IPS DF 6.9 (cell line): ENCODE results near the gene BCAR3.

Experiments used
- DNase-seq: peaks from one replicate; pipeline ENCODE4 v3.0.0-alpha.2; 2013; ENCODE audit warnings: low read depth, low spot score
- H3K27ac ChIP-seq: one replicate; pipeline ENCODE4 v1.5.1; 2013; ENCODE audit warnings: low read length, control low read depth
- H3K27me3 ChIP-seq: 2 replicates; pipeline ENCODE4 v1.6.1; 2013; ENCODE audit warnings: mild to moderate bottlenecking, low read length; ENCODE audit not compliant: control insufficient read depth, insufficient read depth
- H3K36me3 ChIP-seq: 2 replicates; pipeline ENCODE4 v1.6.1; 2013; ENCODE audit warnings: low read length; ENCODE audit not compliant: control insufficient read depth, insufficient read depth
- H3K4me1 ChIP-seq: 2 replicates; pipeline ENCODE4 v1.6.1; 2013; ENCODE audit warnings: low read length; ENCODE audit not compliant: control insufficient read depth, insufficient read depth
- H3K4me3 ChIP-seq: 2 replicates; pipeline ENCODE4 v1.5.1; 2013; ENCODE audit warnings: mild to moderate bottlenecking, low read length
- H3K9me3 ChIP-seq: 2 replicates; pipeline ENCODE4 v1.6.1; 2013; ENCODE audit warnings: low read length, inconsistent platforms; ENCODE audit not compliant: control insufficient read depth, insufficient read depth
- WGBS: extraction: QIAGEN DNeasy Blood & Tissue Kit; methylation state at CpG from one replicate; pipeline ENCODE4 v1.1.7; 2013; ENCODE audit warnings: mixed read lengths, missing lambda C conversion rate; ENCODE audit not compliant: insufficient read length, insufficient coverage; 5-methylcytosine and 5-hydroxymethylcytosine counted together

Gene BCAR3

GRCh38 chr1:93577536-93578432 lies 103.9 kb downstream of the BCAR3 start:
- no CpG with 5 or more reads among the region's 18 CpGs for WGBS
- H3K9me3 ChIP-seq, result no peaks in the 10 kb centered on the region
- no peak overlapping the region for H3K4me3 ChIP-seq
- no peaks in the 10 kb centered on the region for H3K27me3 ChIP-seq
- no peaks in the 10 kb centered on the region for H3K4me1 ChIP-seq
- no peak for DNase-seq
- 0 out of 2 replicates have a peak, but pooled peaks cover 3% of the 10 kb centered on the region for H3K36me3 ChIP-seq
- H3K27ac ChIP-seq, result no peak overlapping the region

GRCh38 chr1:93576746-93577145 lies 104.9 kb downstream of the BCAR3 start:
- WGBS, result no CpG with 5 or more reads among the region's 2 CpGs
- H3K4me1 ChIP-seq, result no peaks in the 10 kb centered on the region
- no peak for DNase-seq
- no peak overlapping the region for H3K27ac ChIP-seq
- H3K27me3 ChIP-seq, result no peaks in the 10 kb centered on the region
- H3K4me3 ChIP-seq, result no peak overlapping the region
- H3K9me3 ChIP-seq, result no peaks in the 10 kb centered on the region
- H3K36me3 ChIP-seq, result no peaks in the 10 kb centered on the region

- H3K4me1 ChIP-seq, result no peaks in the 10 kb centered on the region
- H3K27me3 ChIP-seq, result no peaks in the 10 kb centered on the region
- no CpG with 5 or more reads among the region's 9 CpGs for WGBS
- no peaks in the 10 kb centered on the region for H3K9me3 ChIP-seq
- H3K4me3 ChIP-seq, result no peak overlapping the region
- no peak overlapping the region for H3K27ac ChIP-seq
- DNase-seq, result no peak
- H3K36me3 ChIP-seq, result no peaks in the 10 kb centered on the region
These were observed 105.3 kb downstream of the BCAR3 start for GRCh38 chr1:93576346-93576745.

GRCh38 chr1:93575621-93576284 lies 105.9 kb downstream of the BCAR3 start:
- WGBS, result no CpG with 5 or more reads among the region's 10 CpGs
- H3K27ac ChIP-seq, result no peak overlapping the region
- H3K9me3 ChIP-seq, result no peaks in the 10 kb centered on the region
- DNase-seq, result no peak
- no peaks in the 10 kb centered on the region for H3K36me3 ChIP-seq
- no peaks in the 10 kb centered on the region for H3K4me1 ChIP-seq
- H3K4me3 ChIP-seq, result no peak overlapping the region
- H3K27me3 ChIP-seq, result no peaks in the 10 kb centered on the region

- H3K4me1 ChIP-seq, result no peaks in the 10 kb centered on the region
- H3K9me3 ChIP-seq, result no peaks in the 10 kb centered on the region
- no peak overlapping the region for H3K4me3 ChIP-seq
- H3K27me3 ChIP-seq, result no peaks in the 10 kb centered on the region
- H3K27ac ChIP-seq, result no peak overlapping the region
- no CpG with 5 or more reads among the region's 6 CpGs for WGBS
- H3K36me3 ChIP-seq, result no peaks in the 10 kb centered on the region
- DNase-seq, result no peak
These were observed 106.6 kb downstream of the BCAR3 start for GRCh38 chr1:93574991-93575390.

GRCh38 chr1:93574511-93574910 lies 107.1 kb downstream of the BCAR3 start:
- no CpG with 5 or more reads among the region's 7 CpGs for WGBS
- Histone ChIP-seq H3K27ac (no peak overlapping the region), H3K9me3 (no peaks in the 10 kb centered on the region), H3K27me3 (no peaks in the 10 kb centered on the region), H3K36me3 (no peaks in the 10 kb centered on the region), H3K4me3 (no peak overlapping the region), H3K4me1 (no peaks in the 10 kb centered on the region)
- DNase-seq, result no peak

- no CpG with 5 or more reads among the region's 1 CpG for WGBS
- no peaks in the 10 kb centered on the region for H3K36me3 ChIP-seq
- H3K9me3 ChIP-seq, result no peaks in the 10 kb centered on the region
- no peak for DNase-seq
- H3K4me1 ChIP-seq, result no peaks in the 10 kb centered on the region
- no peak overlapping the region for H3K27ac ChIP-seq
- no peaks in the 10 kb centered on the region for H3K27me3 ChIP-seq
- no peak overlapping the region for H3K4me3 ChIP-seq
These were observed 107.6 kb downstream of the BCAR3 start for GRCh38 chr1:93573940-93574469.

GRCh38 chr1:93571623-93572310 lies 109.9 kb downstream of the BCAR3 start:
- no peaks in the 10 kb centered on the region for H3K36me3 ChIP-seq
- DNase-seq, result no peak

GRCh38 chr1:93569489-93569888 lies 112.1 kb downstream of the BCAR3 start:
- Histone ChIP-seq H3K27me3 (no peaks in the 10 kb centered on the region), H3K4me1 (no peaks in the 10 kb centered on the region), H3K9me3 (no peaks in the 10 kb centered on the region), H3K36me3 (no peaks in the 10 kb centered on the region), H3K27ac (no peak overlapping the region), H3K4me3 (no peak overlapping the region)
- no CpG with 5 or more reads among the region's 2 CpGs for WGBS
- DNase-seq, result no peak

More at GRCh38 chr1:93571623-93572310, 109.9 kb downstream of the BCAR3 start:
- H3K27ac ChIP-seq, result no peak overlapping the region
- no CpG with 5 or more reads among the region's 12 CpGs for WGBS
- no peaks in the 10 kb centered on the region for H3K27me3 ChIP-seq
- no peaks in the 10 kb centered on the region for H3K4me1 ChIP-seq
- no peaks in the 10 kb centered on the region for H3K9me3 ChIP-seq
- H3K4me3 ChIP-seq, result no peak overlapping the region

- no peak overlapping the region for H3K4me3 ChIP-seq
- DNase-seq, result no peak
- no peaks in the 10 kb centered on the region for H3K36me3 ChIP-seq
These were observed 114.2 kb downstream of the BCAR3 start for GRCh38 chr1:93567255-93567918.

More at GRCh38 chr1:93567255-93567918, 114.2 kb downstream of the BCAR3 start:
- Histone ChIP-seq H3K27ac (no peak overlapping the region), H3K9me3 (no peaks in the 10 kb centered on the region), H3K4me1 (no peaks in the 10 kb centered on the region), H3K27me3 (no peaks in the 10 kb centered on the region)
- no CpG with 5 or more reads among the region's 15 CpGs for WGBS
